Posterior cingulate gyrus (tissue), 11 donors: ENCODE results near the gene ADRA2B.

Experiments
- DNase-seq, 10 donors: peaks; one replicate each; pipeline versions ENCODE4 v3.0.0 to v3.0.0-alpha.2; 2020 to 2021; ENCODE audit warnings: mixed read lengths in 3 of 10
- intact Hi-C: fragments of 100-400 bp; cut with DNase I; formaldehyde crosslinking; loops from one replicate; pipeline ENCODE4 v1.15.1; 2023

The ADRA2B gene

DNA sequence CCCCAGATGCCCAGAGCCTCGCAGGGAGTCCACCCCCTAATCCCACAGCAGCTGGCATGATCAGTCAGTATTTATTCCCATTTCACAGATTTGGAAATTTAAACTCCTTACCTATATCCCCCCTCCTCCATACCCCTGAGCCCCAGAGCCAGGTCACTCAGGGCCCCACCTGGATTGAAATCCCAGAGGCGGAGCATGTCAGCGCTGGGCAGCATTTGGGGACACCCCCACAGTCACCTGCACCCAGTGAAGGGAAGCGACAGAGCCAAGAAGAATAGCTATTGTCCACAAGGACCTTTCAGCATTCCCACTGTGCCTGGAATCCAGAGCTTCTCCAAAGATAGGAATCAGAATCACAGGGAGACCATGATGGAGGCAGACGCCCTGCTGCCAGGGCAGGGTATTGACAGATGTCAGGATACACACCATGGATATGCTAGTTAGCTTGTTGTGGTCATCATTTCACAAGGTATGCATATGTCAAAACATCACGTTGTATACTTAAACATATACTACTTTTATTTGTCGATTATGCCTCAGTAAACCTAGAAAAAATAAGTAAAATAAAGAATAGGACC lies 22.9 kb upstream of the ADRA2B start:
- peak in 2 of 10 donors; percentile 40 to 70 for DNase-seq
- intact Hi-C loops = loop anchor here (2.0 kb wide), 1 partner anchor 36 kb away; no protein-coding TSS in a partner anchor

DNA sequence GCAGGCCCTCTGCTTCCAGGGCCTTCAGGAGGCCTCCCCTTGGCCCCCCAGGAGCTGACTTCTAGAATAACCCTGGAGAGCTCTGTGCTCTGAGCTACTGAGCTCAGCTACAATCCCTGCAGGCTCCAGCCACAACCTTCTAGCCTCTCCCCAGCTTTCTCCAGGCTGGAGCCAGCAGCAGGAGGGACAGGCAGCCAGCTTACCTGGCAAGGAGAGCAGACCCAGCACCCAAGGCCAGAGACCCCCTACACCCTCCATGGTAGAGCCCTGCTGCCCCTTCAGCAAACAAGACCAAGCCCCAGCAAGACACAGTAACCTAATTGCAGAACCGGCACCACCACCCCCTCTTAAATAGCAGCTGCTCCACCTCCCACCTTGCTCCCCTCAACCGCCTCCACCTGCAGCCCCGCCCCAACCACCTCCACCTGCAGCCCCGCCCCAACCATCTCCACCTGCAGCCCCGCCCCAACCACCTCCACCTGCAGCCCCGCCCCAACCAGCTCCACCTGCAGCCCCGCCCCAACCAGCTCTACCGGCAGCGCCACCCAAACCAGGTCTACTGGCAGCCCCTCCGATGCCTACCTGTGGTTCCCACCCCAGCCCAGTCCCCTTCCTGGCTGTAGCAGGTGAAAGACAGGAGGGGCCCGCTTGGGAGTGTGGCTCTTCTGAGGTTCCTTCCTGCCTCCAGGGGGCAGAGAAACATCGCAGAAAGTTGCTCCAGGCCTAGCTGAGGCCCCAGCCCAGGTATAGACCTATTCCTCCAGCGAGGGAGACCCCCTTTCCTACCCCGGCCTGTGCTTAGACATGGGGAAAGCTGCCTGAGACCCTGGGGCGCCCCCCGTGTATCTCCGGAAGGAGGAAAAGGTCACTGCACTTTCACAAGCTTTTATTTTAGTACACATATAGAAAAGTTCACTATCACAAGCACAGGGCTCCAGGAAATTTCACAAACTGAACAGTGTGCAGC lies 22.1 kb upstream of the ADRA2B start, which contains the start of gene ASTL:
ASTL (minus strand) TSS at position 324 of the 967 bp plus-strand sequence; CDS start at position 258, 66 bp downstream.
- peak in 4 of 10 donors; percentile 32 to 90 (median 65) for DNase-seq
- intact Hi-C loops = loop anchor here (2.0 kb wide), 1 partner anchor 36 kb away; no protein-coding TSS in a partner anchor

DNA sequence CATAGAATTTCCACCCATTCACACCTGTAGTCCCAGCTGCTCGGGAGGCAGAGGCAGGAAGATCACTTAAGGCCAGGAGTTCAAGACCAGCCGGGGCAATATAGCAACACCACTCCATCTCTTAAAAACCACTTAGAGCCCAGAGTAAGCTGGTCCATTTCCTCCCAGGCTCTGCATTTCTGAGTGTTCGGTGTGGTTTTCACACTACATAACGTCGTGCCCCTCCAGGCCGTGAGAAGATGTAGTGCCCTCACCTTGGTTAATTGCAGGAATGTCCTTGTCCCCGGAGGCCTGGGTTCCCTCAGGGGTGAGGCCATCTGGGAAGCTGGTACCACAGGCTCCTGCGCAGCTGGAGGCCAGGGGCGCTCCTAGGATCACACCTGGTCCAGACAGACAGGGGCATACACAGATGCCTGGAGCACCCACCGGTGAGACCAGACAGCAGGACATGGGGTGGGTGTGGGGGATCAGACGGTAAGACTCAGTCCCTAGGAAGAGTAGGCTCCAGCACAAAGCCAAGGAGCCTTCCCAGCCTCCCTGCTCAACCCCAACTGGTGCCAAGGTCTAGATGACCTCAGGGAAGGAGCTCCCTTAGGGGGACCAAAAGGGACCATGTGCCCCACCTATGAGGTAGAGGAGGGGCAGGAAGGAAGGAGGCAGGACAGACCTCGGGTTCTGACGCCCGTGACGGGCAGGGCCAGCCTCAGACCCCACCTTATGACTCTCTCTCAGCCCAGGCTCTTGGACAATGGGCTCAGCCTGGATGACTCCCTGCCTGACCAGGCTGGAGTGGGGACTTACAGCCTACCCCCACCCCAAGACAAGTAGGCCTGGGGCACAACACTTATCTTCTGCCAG lies 21.2 kb upstream of the ADRA2B start:
- DNase-seq = peak in 2 of 10 donors; percentile 51 to 62
- intact Hi-C loops = loop anchor here (2.0 kb wide), 1 partner anchor 37 kb away; no protein-coding TSS in a partner anchor

DNA sequence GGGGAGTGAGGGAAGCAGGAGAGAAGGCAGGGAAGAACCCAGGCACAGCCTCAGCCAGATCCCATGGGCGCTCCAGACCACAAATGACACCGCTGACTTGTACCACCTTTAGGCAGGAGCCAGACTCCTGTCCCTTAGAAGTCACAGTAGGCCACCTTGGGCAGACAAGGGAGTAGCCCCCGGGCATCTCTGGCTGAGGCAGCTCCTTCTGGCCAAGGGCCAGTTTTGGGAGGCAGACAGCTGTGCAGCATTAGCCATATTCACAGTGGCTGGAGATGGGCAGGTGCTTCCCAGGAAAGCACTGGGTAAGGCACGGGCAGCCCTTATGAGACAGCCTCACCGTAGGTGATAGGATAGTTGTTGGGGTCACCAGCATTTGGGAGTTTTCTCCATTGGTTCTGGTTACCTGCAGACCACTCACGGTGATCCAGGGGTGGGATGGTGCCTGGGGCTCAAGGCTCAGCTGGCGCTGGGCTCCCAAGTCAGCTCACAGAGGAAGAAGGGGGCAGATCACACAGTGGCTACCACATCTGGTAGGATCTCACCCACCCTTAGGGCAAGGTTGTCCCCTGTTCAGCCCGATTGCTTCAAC lies 19.9 kb upstream of the ADRA2B start:
- intact Hi-C loops = no loop called here
- DNase-seq = peak in 2 of 10 donors; percentile 31 to 64

DNA sequence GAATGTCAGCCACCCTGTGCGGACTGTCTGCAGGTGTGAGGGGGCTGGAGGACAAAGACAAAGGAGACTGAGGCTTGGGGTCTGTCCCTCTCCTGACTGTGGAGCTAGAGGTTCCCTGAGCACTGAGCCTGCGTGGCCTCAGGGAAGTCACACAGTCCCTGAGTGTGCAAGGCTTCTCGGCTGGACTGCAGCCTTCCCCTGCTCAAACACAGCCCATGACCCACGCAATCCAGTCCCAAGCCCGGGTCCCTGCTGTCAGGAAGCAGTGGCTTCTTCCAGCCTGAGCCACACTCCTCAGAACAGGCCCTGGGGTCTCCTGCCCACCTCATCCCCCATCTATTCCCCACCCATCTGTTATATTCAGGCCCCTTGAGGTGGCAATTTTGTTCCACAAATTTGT lies 19.2 kb upstream of the ADRA2B start:
- intact Hi-C loops = no loop called here
- DNase-seq = peak in 2 of 10 donors; percentile 35 to 43

DNA sequence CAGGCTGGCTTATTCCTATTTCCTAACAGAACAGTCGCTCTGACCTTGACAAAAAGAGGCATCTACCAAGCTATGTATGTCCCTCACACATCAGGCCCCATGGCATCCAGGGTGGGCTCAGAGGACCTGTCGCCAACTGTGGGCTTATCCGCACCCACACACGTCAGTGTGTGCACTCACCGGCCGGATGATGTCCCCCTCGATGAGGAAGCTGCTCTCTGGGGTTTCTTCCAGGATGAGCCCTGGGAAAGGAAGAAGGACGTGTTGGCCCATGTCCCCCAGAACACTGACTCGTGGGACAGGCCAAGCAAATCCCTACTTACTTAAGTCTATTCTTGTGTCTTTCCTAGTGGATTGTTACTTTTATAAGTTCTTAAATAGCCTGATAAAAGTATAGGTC lies 18.8 kb upstream of the ADRA2B start:
- intact Hi-C loops = no loop called here
- peak in 2 of 10 donors; percentile 16 to 62 for DNase-seq

DNA sequence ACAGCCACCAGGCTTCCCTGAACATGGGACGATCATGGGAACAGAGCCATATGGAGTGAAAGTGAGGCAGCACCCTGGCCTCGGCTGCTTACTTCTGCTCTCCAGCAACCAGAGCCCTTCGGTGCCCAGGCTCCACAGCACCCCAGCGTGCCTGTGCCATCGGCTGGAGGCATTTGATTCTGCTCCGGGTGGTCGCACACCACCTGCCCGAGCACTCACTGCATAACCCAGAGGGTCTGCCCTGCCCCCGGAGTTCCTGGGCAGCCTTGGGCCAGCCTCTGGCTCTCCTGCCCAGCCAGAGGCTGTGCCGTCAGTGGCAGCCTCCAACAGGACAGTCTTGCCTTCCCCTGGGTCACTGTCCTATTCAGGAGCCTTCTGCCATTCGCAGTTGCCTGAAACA lies 18.1 kb upstream of the ADRA2B start:
- intact Hi-C loops = no loop called here

DNA sequence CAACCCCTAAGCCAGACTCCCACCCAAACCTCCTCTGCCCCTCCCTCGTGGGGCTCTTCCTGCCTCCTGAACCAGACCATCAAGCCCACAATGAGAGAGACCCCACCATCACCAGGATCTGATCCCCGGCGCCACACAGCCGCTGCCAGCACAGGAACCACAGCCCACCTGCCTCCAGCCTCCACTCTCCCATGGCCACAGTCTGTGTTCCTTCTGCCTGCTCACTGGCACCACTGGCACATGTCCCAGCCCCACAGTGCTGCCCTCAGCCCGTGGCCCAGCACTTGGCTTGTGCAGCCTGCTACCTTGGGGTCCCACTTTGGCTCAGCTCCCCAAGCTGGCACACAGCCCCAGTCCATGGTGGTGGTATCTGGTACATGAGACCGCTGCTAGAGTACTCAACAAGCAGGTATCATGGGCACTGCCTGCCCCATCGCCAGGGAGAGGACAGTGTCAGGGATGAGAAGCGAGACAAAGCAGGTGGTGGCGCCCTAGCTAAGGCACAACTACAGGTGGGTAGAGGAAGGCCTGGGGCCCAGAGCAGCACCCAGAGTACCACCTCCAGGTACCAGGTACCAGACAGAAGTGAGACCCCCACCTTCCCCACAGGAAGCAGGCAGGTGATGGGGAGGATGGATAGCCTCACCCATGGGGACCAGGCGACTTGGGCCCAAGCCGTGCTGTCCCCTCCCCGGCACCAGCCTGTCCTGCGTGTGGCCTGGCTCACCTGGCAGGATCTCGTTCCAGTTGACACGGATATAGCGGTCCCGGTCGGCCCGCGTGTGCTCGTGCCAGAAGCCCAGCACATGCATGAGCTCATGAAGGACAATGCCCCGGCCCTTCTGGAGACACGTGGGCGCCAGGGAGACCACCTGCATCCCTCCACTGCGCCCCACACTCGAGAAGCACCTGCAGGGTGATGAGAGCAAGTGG lies 15.7 kb upstream of the ADRA2B start:
- intact Hi-C loops = no loop called here

More for the DNA sequence above, 18.1 kb upstream of the ADRA2B start:
- no peak for DNase-seq

DNA sequence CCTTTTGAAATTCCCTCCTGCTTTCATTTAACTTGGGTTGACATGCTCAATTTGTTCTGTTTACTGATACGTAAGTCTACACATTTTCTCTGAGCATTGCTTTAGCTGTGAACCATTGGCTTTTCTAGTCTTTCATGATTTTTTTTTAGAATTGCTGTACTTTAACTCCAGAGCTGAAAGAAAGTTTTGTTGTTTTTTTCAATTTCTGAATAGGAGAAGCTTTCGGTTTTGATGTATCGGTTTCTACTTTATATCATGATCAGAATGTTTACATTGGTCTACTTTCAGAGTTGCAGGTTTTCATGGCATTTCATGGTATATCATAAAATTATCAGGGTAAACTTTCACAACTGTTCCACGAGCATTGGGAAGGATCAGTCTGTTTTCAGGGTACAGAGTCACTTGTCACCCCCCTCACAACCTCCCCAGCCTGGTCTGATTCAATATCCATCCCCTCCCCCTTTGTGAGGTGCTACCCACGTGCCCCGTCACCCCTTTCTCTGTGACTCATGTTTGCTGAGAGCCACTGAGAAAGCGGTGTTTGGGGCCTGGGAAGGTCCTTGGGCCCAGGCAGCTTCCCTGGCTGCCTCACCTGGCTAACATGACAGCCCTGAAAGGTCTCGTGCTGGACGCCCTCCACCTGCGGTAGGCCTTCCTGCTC lies 14.9 kb upstream of the ADRA2B start:
- no peak for DNase-seq
- intact Hi-C loops = no loop called here

More for the DNA sequence above, 15.7 kb upstream of the ADRA2B start:
- DNase-seq = peak in 1 of 10 donors; percentile 48

DNA sequence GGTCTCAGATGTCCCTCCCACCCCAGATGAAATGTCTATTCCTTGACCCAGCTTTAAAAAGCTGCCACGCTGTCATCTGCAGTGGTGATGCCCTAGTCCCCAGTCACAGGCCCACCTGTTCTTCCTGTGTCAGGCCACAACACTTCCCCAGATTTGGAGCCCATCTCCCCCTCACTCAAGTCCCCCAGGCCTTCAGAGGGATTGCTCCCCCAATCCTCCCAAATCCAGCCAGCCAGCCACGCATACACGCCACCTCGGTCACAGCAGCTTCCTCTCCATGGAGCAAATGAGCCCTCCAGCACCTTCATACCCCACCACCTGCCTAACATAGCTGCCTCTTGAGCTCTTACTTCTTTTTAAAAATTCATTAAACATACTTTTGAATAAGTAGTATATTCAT lies 14.1 kb upstream of the ADRA2B start:
- intact Hi-C loops = no loop called here
- no peak for DNase-seq

DNA sequence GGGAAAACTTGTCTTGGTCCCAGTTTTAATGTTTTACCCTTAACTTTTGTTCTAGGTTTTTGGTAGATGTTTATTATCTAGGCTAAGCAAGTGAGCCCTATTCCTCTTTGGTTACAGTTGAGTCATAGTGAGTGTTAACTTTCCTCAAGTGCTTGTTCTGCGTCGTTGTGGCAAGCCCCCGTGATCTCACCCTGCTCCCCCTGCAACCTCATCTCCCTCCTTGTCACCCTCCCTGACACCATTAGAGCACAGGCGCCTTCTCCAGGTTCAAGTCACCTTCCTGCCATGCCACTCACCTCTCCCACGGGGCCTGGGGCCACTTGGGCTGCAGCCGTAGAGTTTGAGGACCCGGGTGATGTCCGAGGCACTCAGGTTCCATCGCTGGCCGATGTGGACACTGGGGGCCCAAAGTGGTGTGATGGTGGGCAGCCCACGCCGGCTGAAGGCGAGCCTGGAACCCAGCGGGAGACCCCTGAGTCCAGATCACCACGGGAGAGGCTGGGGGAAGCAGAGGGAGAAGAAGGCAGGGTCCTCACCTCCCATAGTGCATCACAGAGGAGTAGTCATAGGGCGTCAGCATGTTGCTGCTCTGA lies 13.3 kb upstream of the ADRA2B start:
- peak in 1 of 10 donors; percentile 5 for DNase-seq
- intact Hi-C loops = no loop called here

DNA sequence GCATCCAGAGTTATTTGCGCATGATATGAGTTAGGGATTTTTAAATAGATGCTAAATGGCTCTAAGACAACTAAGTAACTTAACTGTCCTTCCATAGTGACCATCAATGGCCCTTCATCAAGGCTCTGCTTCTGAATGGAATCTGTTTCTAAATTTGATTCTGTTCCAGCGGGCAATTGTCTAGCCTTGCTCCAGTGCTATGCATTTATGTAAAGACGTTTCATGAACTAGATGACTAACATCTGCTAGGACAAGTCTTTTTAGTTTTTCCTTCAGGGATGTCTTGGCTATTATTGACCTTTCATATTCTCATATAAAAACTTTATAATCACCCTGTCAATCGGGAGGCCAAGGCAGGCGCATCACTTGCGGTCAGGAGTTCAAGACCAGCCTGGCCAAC lies 12.1 kb upstream of the ADRA2B start:
- intact Hi-C loops = no loop called here
- peak in 1 of 10 donors; percentile 9 for DNase-seq

DNA sequence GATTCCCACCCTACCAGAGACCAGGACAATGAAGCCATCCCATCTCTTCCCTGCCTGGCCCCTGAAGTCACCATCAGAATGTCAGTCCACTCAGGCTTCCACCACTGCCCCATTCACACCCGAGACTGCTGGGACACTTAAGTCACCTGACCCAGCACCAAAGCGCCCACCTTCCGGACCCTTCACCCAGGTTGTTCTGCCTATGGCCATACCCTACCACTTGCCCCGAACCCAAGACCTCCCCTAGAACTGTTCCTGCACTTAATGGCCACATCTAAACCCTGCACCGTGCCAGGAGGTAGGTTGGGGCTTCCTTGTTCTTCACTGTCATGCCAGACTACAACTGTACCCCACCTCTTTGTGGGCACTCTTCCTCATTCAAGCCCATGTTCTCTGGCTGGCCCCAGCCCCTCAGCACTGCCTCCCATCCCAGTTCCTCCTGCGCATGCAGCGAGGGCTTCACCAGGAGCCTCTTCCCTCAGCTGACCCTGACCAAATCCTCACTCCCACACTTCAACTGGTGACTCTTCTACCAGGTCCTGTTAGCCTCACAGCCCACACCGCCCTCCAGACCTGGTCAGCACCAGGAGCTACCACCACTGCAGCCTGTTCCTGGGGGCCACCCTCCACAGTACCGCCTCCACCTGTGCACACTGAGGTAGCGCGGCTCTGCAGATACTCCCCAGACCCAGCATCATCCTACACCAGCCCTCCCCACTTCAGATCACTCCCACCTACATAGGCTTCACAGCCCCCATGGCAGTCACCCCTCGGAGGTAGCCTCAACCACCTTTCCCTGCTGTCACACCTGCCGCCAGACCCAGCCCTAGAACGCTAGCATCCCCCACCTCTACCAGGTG lies 8.3 kb upstream of the ADRA2B start:
- peak in 1 of 10 donors; percentile 59 for DNase-seq

DNA sequence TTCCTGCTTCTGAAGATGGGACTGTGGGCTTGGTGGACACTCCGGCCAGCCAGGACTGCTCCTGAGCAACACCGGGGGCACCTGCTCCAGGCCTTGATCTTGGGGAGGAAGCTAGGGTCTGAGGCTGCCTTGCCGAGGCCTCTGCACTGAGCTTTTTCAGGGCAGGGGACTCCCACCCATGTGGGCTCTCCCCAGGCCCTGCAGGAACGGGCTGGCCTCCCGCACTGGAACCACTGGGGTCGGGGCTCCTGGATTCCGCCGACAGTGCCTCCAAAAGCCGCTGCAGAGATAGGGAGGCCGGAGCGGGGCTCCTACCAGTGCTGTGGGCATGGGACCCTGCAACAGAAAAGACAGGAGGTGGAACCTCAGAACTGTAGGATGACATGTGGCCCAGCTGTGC lies 7.6 kb upstream of the ADRA2B start:
- peak in 1 of 10 donors; percentile 63 for DNase-seq
- intact Hi-C loops = no loop called here

More for the DNA sequence above, 8.3 kb upstream of the ADRA2B start:
- intact Hi-C loops = no loop called here

DNA sequence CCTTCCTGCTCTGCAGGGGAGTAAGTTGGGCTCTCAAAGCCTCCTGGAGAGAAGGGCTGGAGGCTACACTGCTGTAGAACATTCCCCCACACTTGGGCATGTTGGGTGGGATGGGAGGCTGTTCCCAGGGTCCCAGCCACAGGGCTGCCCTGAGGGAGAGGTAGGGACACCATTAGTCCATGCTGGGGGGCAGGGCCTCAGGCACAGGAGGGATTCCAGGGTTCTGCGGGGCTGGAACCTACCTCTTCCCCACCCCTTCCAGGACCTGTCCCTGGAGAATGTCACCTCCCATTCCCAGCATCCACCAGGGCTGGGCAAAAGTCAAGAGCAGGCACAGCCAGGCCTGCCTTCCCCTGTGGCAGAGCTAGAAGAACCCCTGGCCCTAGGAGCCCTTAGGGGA lies 6.9 kb upstream of the ADRA2B start:
- peak in 1 of 10 donors; percentile 68 for DNase-seq
- intact Hi-C loops = no loop called here

DNA sequence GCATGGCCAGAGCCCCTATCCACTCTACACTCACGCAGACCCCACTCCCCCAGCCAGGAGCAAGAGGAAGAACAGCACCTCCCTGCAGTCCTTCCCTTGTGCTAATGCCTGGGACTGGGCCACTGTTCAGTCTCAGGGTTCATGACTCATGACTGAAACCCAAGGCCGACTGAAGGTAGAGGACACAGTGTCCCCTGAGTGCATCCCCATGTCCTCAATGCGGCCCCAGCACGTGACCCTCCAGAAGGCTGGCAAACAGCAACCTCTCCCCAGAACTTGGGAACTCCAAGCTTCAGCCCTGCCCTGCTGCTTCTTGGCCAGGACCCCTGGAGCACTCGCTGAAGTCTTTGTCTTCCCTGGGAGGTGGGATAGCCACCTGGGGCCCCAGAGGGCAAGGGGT lies 6.0 kb upstream of the ADRA2B start:
- intact Hi-C loops = no loop called here
- DNase-seq = peak in 2 of 10 donors; percentile 18 to 49

DNA sequence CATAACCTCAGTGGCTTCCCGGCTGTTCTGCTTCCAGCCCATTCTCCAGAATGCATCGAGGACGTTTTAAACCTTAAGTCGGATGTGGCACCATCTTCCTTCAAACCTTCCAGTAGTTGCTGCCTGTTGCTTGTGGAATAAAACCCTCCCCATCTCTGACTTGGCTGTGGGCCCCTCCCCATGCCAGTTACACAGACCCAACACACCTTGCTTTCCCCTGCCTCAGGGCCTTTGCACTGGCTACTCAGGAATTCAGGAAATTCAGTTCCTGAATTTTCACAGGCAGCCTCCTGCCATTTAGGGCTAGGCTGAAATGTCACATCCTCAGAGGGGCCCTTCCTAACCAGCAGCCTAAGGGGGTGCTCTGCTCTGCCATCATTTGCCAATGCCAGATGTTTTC lies 5.0 kb upstream of the ADRA2B start:
- intact Hi-C loops = no loop called here
- peak in 1 of 10 donors; percentile 3 for DNase-seq
